Ascending aorta (tissue), 2 donors: ENCODE data around the gene ZNF491. TPM values are rescaled to one million over a fixed set of nuclear protein-coding genes. Genes with fewer than 3 reads are reported as not detected.
A peak's percentile ranks its signal among the peaks of the same experiment; 100 is the strongest.
"Not testable (repeated sequence)": the region's sequence is repeated elsewhere in the genome, so short reads cannot be mapped to it uniquely, and the experiment has no call there.

Experiments
- DNase-seq, 2 donors: peaks; one replicate each; pipeline ENCODE4 v3.0.0-alpha.2; 2019; ENCODE audit warnings: low spot score in 2 of 2
- H3K27ac ChIP-seq, 2 donors: fragments of 200-600 bp; sonication (generic); one replicate each; pipeline ENCODE4 v1.5.1; 2016 to 2017; ENCODE audit warnings: mild to moderate bottlenecking in 1 of 2
- H3K27me3 ChIP-seq: fragments of 200-600 bp; sonication (generic); one replicate; pipeline ENCODE4 v1.5.1; 2017
- H3K36me3 ChIP-seq, 2 donors: fragments of 200-600 bp; sonication (generic); one replicate each; pipeline ENCODE4 v1.5.1; 2016
- H3K4me1 ChIP-seq, 2 donors: fragments of 200-600 bp; sonication (generic); one replicate each; pipeline ENCODE4 v1.5.1; 2016 to 2017; ENCODE audit warnings: mild to moderate bottlenecking in 1 of 2
- H3K4me3 ChIP-seq, 2 donors: fragments of 200-600 bp; sonication (generic); one replicate each; pipeline ENCODE4 v1.5.1; 2016 to 2017; ENCODE audit warnings: mild to moderate bottlenecking in 1 of 2
- H3K9me3 ChIP-seq, 2 donors: fragments of 200-600 bp; sonication (generic); one replicate each; pipeline ENCODE4 v1.5.1; 2016
- CTCF ChIP-seq, 3 experiments: fragments of 200-600 bp in 2 of 3; fragments of 450-650 bp in 1 of 3; sonication (generic) in 2 of 3; IDR thresholded peaks; one replicate each; pipeline ENCODE4 v1.5.1; 2016 to 2019; ENCODE audit warnings: antibody characterized with exemption in 3 of 3, mild to moderate bottlenecking in 1 of 3, moderate library complexity in 1 of 3
- intact Hi-C: fragments of 100-400 bp; cut with DNase I; formaldehyde crosslinking; loops from one replicate; pipeline ENCODE4 v1.15.1; 2023
- total RNA-seq: library from RNA; depleted of rRNA; stranded (reverse); fragments of >200 nt; gene quantifications from one replicate; pipeline ENCODE4 v1.1.0, GENCODE V29; 2016

The ZNF491 gene
- total RNA-seq, 1 donor from 2014 or later, result not detected

DNA sequence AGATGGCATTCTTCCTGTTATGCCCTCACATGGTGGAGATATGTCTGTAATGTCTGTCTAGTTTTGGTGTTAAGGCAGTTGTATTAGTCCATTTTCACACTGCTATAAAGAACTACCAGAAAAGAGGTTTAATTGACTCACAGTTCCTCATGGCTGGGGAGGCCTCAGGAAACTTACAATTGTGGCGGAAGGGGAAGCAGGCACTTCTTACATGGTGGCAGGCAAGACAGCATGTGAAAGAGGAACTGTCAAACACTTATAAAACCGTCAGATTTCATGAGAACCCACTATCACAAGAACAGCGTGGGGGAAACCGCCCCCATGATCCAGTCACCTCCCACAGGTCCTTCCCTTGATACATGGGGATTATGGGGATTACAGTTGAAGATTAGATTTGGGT lies 28.3 kb upstream of the ZNF491 start:
- Histone ChIP-seq H3K36me3 (peaks cover 0 to 3% of the 10 kb centered on the region in 2 donors), H3K27ac (no peak overlapping the region), H3K9me3 (peaks cover 23 to 52% of the 10 kb centered on the region in 2 donors), H3K4me3 (no peak overlapping the region), H3K27me3 (no peaks in the 10 kb centered on the region), H3K4me1 (peaks cover 0 to 11% of the 10 kb centered on the region in 2 donors)
- intact Hi-C loops, result no loop called here
- no peak for DNase-seq
- no peak for TF ChIP-seq CTCF (IDR thresholded peaks at IDR 0.05)

GRCh38 chr19:11771520-11771919 lies 26.8 kb upstream of the ZNF491 start:
- H3K4me3 ChIP-seq, H3K36me3 ChIP-seq, DNase-seq, H3K27me3 ChIP-seq, intact Hi-C loops, H3K27ac ChIP-seq, H3K4me1 ChIP-seq: not testable (repeated sequence)
- peaks cover 37 to 67% of the 10 kb centered on the region in 2 donors for H3K9me3 ChIP-seq

GRCh38 chr19:11776669-11777068 lies 21.7 kb upstream of the ZNF491 start:
- intact Hi-C loops, H3K4me1 ChIP-seq, H3K4me3 ChIP-seq, DNase-seq, H3K27me3 ChIP-seq, H3K27ac ChIP-seq: not testable (repeated sequence)
- Histone ChIP-seq H3K36me3 (peaks cover 49 to 58% of the 10 kb centered on the region in 2 donors), H3K9me3 (peaks cover 88 to 98% of the 10 kb centered on the region in 2 donors)

DNA sequence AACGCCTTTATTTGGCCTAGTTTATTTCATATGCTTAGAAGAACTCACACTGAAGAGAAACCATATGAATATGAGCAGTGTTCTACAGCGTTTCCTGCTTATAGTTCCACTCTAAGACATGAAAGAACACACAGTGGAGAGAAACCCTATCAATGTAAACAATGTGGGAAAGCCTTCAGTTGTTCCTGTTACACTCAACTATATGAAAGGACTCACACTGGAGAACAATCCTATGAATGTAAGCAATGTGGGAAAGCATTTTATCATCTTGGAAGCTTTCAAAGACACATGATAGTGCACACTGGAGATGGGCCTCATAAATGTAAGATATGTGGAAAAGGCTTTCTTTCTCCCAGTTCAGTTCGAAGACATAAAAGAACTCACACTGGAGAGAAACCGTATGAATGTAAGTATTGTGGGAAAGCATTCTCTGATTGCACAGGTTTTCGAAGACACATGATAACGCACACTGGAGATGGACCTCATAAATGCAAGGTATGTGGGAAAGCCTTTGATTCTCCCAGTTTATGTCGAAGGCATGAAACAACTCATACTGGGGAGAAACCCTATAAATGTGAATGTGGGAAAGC lies 17.8 kb upstream of the ZNF491 start:
- Histone ChIP-seq H3K27me3 (no peaks in the 10 kb centered on the region), H3K9me3 (peaks cover 96 to 100% of the 10 kb centered on the region in 2 donors), H3K4me3 (no peak overlapping the region), H3K4me1 (no peaks in the 10 kb centered on the region), H3K27ac (no peak overlapping the region), H3K36me3 (peaks cover 49 to 88% of the 10 kb centered on the region in 2 donors)
- intact Hi-C loops, result no loop called here
- no peak for DNase-seq
- TF ChIP-seq CTCF (IDR thresholded peaks at IDR 0.05), result no peak

GRCh38 chr19:11781295-11782057 lies 16.8 kb upstream of the ZNF491 start:
- Histone ChIP-seq H3K4me3 (peak overlapping the region in 1 of 2 donors; percentile 7), H3K36me3 (peaks cover 49 to 81% of the 10 kb centered on the region in 2 donors), H3K4me1 (no peaks in the 10 kb centered on the region), H3K9me3 (peaks cover 96 to 100% of the 10 kb centered on the region in 2 donors), H3K27ac (no peak overlapping the region), H3K27me3 (no peaks in the 10 kb centered on the region)
- intact Hi-C loops, result no loop called here
- no peak for DNase-seq
- no peak for TF ChIP-seq CTCF (IDR thresholded peaks at IDR 0.05)

DNA sequence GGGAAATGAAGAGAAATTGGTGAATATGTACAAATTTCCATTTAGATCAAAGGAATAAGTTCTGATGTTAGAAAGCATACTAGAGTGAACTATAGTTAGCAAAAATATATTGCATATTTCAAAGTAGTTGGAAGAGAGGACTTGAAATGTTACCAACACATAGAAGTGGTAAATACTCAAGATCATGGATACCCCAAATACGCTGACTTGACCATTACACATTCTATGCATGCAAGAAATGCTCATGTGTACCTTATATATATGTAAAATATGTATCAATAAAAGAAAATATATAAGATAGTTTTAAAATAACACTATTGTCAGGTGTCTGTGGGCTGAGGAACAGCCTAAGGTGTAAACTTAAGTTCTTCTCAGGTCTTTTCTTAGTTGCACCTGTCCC lies 14.6 kb upstream of the ZNF491 start:
- Histone ChIP-seq H3K4me1 (no peaks in the 10 kb centered on the region), H3K9me3 (peaks cover 95 to 100% of the 10 kb centered on the region in 2 donors), H3K27ac (no peak overlapping the region), H3K27me3 (no peaks in the 10 kb centered on the region), H3K36me3 (peaks cover 27 to 59% of the 10 kb centered on the region in 2 donors), H3K4me3 (no peak overlapping the region)
- no peak for TF ChIP-seq CTCF (IDR thresholded peaks at IDR 0.05)
- DNase-seq, result no peak
- intact Hi-C loops, result no loop called here
